ENCODE measurements around the gene GRM8.

GRM8 gene

DNA sequence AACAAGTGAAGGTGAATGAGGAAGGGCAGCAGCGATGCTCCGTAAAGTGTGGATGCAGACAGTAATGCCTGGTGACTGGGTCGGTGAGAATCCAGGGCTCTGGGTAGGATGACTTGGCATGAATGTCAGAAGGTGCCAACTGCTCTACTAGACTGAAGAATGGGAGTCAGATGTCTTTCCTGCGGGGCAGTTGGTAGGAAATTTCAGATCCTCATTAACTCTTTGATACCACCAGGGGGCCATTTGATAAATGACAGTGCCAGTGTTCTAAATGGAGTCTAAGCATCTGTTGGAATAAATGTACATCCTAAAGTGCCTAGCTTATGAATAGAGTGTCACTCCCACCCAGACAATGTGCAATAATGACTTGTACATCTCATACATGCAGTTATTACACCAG lies 462.0 kb downstream of the GRM8 start:
- Histone ChIP-seq H3F3A (ENCODE audit: insufficient read depth, low read length) (no peaks in the 10 kb centered on the region), H4K20me1 (ENCODE audit: insufficient read depth, low read length) (no peaks in the 10 kb centered on the region), H3K9me3 (ENCODE audit: low read length) (no peaks in the 10 kb centered on the region), H3K27me3 (ENCODE audit: insufficient read depth, low read length) (no peaks in the 10 kb centered on the region), H3K27ac (ENCODE audit: low read depth, low read length, poor library complexity, severe bottlenecking) (no peak overlapping the region), H3K4me3 (ENCODE audit: low read depth, low read length, poor library complexity, severe bottlenecking) (no peak overlapping the region), H3K4me1 (ENCODE audit: insufficient read depth, low read length, severe bottlenecking) (no peaks in the 10 kb centered on the region), H3K79me2 (ENCODE audit: insufficient read depth, low read length) (no peaks in the 10 kb centered on the region), H3K36me3 (ENCODE audit: insufficient read depth, low read length) (no peaks in the 10 kb centered on the region), H3K9me2 (ENCODE audit: low read depth, low read length) (no peaks in the 10 kb centered on the region), H3K4me2 (ENCODE audit: low read length) (no peak overlapping the region), H2AFZ (ENCODE audit: low read length) (no peak overlapping the region), H3K9ac (ENCODE audit: low read length) (no peak overlapping the region)
- TF ChIP-seq EZH2 (IDR thresholded peaks at IDR 0.05; ENCODE audit: borderline replicate concordance, low read length), result no peak
- TF ChIP-seq, protein P1, sequence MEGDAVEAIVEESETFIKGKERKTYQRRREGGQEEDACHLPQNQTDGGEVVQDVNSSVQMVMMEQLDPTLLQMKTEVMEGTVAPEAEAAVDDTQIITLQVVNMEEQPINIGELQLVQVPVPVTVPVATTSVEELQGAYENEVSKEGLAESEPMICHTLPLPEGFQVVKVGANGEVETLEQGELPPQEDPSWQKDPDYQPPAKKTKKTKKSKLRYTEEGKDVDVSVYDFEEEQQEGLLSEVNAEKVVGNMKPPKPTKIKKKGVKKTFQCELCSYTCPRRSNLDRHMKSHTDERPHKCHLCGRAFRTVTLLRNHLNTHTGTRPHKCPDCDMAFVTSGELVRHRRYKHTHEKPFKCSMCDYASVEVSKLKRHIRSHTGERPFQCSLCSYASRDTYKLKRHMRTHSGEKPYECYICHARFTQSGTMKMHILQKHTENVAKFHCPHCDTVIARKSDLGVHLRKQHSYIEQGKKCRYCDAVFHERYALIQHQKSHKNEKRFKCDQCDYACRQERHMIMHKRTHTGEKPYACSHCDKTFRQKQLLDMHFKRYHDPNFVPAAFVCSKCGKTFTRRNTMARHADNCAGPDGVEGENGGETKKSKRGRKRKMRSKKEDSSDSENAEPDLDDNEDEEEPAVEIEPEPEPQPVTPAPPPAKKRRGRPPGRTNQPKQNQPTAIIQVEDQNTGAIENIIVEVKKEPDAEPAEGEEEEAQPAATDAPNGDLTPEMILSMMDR (IDR thresholded peaks at IDR 0.05; ENCODE audit: low read length), result peak; percentile 44

DNA sequence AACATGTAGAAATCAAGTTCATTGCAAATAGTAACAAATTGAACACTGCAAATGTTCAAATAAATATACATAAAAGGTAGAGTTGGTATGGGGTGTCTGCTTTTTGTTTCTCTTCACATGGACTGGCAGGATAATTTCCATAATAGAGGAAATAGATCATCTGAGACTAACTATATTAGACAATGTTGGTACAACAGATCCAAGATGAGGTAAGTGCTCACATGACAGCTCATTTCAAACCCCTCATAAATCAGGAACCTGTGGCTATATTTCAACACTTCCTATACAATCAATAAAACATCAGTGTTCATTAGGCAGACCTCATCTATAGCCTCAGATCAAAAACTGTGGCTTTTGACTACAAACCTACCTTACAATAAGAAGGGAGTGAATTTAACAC lies 469.1 kb downstream of the GRM8 start:
- Histone ChIP-seq H3K4me2 (ENCODE audit: low read length) (no peak overlapping the region), H3K27ac (ENCODE audit: low read depth, low read length, poor library complexity, severe bottlenecking) (no peak overlapping the region), H3K4me3 (ENCODE audit: low read depth, low read length, poor library complexity, severe bottlenecking) (no peak overlapping the region), H3K79me2 (ENCODE audit: insufficient read depth, low read length) (no peaks in the 10 kb centered on the region), H2AFZ (ENCODE audit: low read length) (no peak overlapping the region), H3F3A (ENCODE audit: insufficient read depth, low read length) (no peaks in the 10 kb centered on the region), H4K20me1 (ENCODE audit: insufficient read depth, low read length) (no peaks in the 10 kb centered on the region), H3K9ac (ENCODE audit: low read length) (no peak overlapping the region), H3K27me3 (ENCODE audit: insufficient read depth, low read length) (no peaks in the 10 kb centered on the region), H3K9me2 (ENCODE audit: low read depth, low read length) (no peaks in the 10 kb centered on the region), H3K4me1 (ENCODE audit: insufficient read depth, low read length, severe bottlenecking) (no peaks in the 10 kb centered on the region), H3K9me3 (ENCODE audit: low read length) (no peaks in the 10 kb centered on the region), H3K36me3 (ENCODE audit: insufficient read depth, low read length) (no peaks in the 10 kb centered on the region)
- TF ChIP-seq EZH2 (IDR thresholded peaks at IDR 0.05; ENCODE audit: borderline replicate concordance, low read length), result no peak
- TF ChIP-seq, protein P1 (IDR thresholded peaks at IDR 0.05; ENCODE audit: low read length), result no peak

DNA sequence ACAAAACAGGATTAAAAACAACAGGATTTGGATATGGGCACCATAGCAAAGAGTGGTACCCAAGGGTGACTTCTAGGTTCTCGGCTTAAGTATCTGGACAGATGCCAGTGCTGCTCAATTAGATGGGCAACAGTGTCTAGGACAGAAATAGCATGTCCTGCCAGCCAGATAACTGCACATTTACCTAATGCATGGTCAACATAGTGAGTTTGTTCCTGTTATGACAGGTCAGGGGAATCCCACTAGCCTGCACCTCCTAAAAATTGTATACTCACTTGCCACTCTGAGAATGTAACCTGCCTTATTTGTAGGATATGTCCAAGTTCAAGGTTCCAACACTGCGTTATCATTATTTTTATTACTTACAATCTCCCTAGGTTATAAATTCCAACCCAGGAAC lies 471.7 kb downstream of the GRM8 start:
- Histone ChIP-seq H3K4me3 (ENCODE audit: low read depth, low read length, poor library complexity, severe bottlenecking) (no peak overlapping the region), H4K20me1 (ENCODE audit: insufficient read depth, low read length) (no peaks in the 10 kb centered on the region), H3K9ac (ENCODE audit: low read length) (no peak overlapping the region), H3K9me2 (ENCODE audit: low read depth, low read length) (no peaks in the 10 kb centered on the region), H3K4me1 (ENCODE audit: insufficient read depth, low read length, severe bottlenecking) (no peaks in the 10 kb centered on the region), H3K27ac (ENCODE audit: low read depth, low read length, poor library complexity, severe bottlenecking) (no peak overlapping the region), H3K79me2 (ENCODE audit: insufficient read depth, low read length) (no peaks in the 10 kb centered on the region), H3K36me3 (ENCODE audit: insufficient read depth, low read length) (no peaks in the 10 kb centered on the region), H3K27me3 (ENCODE audit: insufficient read depth, low read length) (no peaks in the 10 kb centered on the region), H3K4me2 (ENCODE audit: low read length) (no peak overlapping the region), H3F3A (ENCODE audit: insufficient read depth, low read length) (no peaks in the 10 kb centered on the region), H3K9me3 (ENCODE audit: low read length) (no peaks in the 10 kb centered on the region), H2AFZ (ENCODE audit: low read length) (no peak overlapping the region)
- no peak for TF ChIP-seq EZH2 (IDR thresholded peaks at IDR 0.05; ENCODE audit: borderline replicate concordance, low read length)
- TF ChIP-seq, protein P1 (IDR thresholded peaks at IDR 0.05; ENCODE audit: low read length), result no peak
